Mesenteric fat pad (tissue), 1 donor: ENCODE measurements around the gene CD300C. TPM values are rescaled to one million over a fixed set of nuclear protein-coding genes. Genes with fewer than 3 reads are reported as not detected.
"Not testable (repeated sequence)": the region's sequence is repeated elsewhere in the genome, so short reads cannot be mapped to it uniquely, and the experiment has no call there.

Source experiments
- DNase-seq: peaks from one replicate; pipeline ENCODE4 v3.0.0-alpha.2; 2020; ENCODE audit warnings: low spot score
- total RNA-seq: library from RNA; stranded (reverse); fragmentation: NEBNext Ultra II Directional; extraction: Animal tissue kit (Norgen Biotek cat#: 25700); gene quantifications from one replicate; pipeline ENCODE4 v1.2.1, GENCODE V29; 2021
- donor health status: DM: yes; HTN: yes; CAD: no.

Gene CD300C
- total RNA-seq, 1 donor from 2014 or later = 4.1 TPM

DNA sequence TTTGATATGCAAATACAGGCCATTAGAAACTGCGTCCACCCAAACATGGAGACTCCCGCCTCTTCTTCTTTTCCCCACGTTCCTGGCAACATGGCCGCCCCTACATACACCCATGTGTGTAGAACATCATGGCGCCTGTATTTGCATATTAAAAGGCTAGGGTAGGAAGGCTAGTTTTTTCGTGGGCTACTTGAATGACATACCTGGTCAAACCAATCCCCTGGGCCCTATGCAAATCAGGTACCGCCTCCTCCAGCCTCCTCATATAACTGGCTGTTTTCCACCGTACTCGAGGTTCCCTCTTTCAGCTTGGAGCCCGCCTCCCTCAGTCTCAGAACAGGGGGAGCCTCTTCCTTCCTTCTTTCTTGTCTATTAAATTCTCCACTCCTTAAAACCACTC is 13.8 kb downstream of the CD300C start:
- DNase-seq = peak; percentile 80

DNA sequence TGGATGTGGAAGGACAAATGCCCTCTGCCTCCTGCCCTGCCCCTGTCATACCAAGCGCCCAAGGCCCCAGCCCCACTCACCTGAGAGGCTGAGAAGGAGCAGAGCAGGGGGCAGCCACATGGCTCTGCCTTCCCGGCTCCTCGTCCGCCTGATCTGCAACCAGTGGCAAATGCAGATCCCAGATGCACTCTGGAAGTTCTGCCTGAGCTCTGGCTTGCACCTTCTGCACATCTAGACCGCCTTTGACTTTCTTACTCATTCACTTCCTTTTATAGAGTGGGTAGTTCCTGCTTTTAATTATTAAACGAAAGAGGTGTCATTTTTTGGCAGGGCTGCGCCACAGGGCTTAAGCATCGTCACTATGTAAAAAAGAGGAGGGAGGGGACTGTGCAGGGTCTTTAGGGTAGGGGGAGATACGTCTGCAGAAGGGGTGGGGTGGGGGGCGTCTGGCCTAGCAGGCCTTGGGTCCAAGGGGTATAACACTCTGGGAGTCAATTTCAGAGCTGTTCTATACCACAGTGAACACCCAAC is 14.6 kb downstream of the CD300C start, which contains the start of gene CD300LB:
TSS of gene CD300LB (minus strand) at position 245 of the 531 bp plus-strand sequence. CDS start at position 120, 125 bp downstream.
- DNase-seq = peak; percentile 62

DNA sequence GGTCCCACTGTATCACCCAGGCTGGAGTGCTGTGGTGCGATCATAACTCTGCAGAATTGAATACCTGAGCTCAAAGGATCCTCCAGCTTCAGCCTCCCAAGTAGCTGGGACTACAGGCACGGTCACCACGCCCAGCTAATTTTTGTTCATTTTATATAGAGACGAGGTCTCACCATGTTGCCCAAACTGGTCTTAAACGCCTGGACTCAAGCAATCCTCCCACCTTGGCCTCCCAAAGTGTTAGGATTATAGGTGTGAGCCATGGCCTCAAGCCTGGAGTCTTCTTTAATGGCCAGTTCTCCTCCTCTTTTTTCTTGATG is 15.1 kb downstream of the CD300C start:
- no peak for DNase-seq

DNA sequence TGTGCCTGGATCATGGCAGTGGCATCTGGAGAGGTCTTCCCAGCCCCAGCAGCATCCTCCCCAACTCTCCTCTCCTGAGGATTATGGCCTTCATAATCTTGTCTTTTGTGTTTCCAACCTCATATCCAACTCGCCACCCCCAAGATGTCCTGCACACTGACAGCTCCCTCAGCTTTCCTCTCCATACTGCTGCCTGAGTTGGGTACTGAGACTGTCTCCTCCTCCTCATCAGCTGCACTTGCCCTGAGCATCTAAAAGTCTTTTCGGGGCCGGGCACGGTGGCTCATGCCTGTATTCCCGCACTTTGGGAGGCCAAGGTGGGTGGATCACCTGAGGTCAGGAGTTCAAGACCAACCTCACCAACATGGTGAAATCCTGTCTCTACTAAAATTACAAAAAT is 16.7 kb downstream of the CD300C start:
- DNase-seq = peak; percentile 53

DNA sequence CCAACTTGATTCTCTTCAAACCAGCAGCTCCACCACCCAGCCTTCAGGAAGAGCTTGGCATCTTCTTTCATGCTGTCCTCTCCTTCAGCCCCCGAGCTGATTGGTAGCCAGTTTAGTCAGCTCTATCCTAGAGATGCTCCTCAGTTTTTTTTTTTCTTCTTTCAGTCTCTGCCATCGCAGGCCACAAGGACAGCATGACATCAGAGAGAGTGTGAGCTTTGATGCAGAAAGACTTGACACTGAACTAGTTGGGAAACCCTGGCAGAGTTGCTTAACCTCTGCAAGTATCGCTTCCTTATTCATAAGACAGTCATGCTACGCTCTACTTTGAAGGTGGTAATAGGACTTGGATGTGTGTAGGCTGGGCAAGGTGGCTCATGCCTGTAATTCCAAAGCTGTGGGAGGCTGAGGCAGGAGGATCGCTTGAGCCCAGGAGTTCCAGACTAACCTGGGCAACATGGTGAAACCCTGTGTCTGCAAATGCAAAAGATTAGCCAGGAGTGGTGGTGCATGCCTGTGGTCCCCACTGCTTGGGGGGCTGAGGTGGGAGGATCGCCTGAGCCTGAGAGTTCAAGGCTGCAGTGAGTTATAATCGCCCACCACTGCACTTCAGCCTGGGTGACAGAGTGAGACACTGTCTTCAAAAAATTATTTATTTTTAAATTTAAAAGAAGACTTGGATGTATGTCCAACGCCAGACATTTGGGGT is 17.3 kb downstream of the CD300C start:
- DNase-seq = peak; percentile 65

GRCh38 chr17:74527756-74528155 is 18.2 kb downstream of the CD300C start:
- DNase-seq = no peak

GRCh38 chr17:74527081-74527480 is 18.8 kb downstream of the CD300C start:
- DNase-seq = peak; percentile 24

GRCh38 chr17:74526681-74527080 is 19.2 kb downstream of the CD300C start:
- peak; percentile 53 for DNase-seq

GRCh38 chr17:74525781-74526288 is 20.1 kb downstream of the CD300C start:
- peak; percentile 60 for DNase-seq

DNA sequence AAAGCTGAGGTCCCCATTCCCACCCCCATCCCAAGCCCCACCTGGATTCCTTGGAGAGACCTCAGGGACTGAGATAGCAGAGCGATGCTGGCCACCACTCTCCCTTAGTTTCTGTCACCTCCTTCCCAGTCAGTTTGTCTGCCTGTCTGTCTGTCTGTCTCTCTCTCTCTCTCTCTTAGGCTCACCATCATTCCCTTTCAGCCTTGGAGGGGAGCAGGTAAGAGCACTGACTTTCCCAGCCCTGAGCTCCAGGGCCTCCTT is 20.5 kb downstream of the CD300C start:
- peak; percentile 45 for DNase-seq

DNA sequence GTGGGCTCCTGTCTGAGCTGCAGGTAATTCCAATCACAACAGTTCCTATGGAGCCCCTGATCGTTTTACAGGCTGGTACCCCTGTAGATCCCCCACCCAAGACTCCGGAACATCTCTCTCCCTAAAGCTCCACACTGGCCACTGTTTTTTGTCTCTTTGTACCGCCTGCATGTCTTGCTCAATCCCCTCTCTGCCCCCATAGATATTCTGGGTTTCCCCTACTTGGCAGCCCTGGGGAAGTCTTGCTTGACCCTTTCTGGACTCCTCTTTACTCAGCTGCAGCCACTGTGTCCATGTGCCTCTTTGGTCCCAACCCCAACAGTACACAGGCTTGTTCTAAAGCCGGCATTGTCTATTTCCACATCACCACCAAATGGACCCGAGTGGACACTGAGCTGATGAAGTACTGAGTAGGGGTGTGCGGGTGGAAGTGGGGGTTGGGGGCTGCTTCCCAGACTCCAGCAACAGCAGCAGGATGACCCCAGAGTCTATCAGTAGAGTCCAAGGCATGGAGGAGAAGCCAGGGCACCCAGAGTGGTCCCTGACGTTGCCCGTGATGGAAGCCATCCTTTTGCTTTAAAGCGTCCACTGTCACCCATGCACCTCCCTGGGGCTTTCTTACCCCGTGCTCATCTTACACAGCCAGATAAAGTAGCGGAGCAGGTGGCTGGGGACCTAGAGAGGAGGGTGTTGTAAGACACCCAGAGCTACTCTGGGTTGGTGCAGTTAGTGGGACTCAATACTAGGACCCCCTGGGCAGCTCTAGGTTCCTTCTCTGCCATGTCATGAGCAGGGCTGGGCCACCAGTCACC is 21.1 kb downstream of the CD300C start:
- peak; percentile 53 for DNase-seq

- peak; percentile 51 for DNase-seq
Observed at GRCh38 chr17:74523308-74523707, 22.6 kb downstream of the CD300C start.

GRCh38 chr17:74522381-74523105 is 23.4 kb downstream of the CD300C start:
- DNase-seq = peak; percentile 88

DNA sequence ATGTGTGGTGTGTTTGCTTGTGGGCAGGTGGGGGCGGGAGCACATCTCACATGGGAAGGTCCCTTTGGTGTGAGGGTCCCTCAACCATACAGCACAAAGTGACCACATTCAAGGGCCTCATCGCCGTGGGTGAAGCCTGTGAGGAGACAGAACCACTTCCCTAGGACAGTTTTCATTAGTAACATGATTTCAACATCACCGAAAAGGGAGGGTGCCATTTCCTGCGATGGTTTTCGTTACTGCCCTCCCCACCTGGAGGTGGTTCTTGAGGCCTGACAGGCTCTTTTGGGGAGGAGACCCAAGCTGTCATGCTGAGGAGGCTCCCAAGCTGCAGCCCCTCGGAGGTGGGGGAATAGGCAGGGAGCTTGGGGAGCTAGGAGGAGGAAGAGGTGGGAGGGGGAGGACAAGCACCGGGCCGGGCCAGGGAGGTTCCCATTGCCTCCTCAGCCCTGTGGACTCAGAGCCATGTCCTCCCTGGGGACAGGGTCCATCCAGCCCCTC is 24.2 kb downstream of the CD300C start:
- DNase-seq = peak; percentile 87

GRCh38 chr17:74520790-74521480 is 25.0 kb downstream of the CD300C start:
- peak; percentile 77 for DNase-seq

DNA sequence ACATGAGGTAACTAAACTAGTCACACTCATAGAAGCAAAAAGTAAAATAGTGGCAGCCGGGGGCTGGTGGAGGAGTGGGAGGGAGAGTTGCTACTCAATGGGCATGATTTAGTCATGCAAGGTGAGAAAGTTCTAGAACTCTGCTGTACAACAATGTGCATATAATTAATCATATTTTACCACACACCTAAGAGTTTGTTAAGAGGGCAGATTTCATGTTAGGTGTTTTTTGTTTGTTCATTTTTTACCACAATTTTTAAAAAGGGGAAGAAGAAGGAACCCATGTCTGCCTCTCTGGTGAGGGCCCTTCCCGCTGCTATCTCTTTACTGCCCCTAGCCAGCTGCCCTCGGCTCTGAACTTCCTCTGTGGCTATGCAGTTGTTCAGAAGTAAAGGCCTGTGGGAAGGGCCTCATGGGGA is 25.9 kb downstream of the CD300C start:
- DNase-seq = no peak

GRCh38 chr17:74518413-74518981 is 27.4 kb downstream of the CD300C start:
- not testable (repeated sequence) for DNase-seq

- peak; percentile 43 for DNase-seq
Observed at GRCh38 chr17:74516561-74517328, 29.2 kb downstream of the CD300C start.

DNA sequence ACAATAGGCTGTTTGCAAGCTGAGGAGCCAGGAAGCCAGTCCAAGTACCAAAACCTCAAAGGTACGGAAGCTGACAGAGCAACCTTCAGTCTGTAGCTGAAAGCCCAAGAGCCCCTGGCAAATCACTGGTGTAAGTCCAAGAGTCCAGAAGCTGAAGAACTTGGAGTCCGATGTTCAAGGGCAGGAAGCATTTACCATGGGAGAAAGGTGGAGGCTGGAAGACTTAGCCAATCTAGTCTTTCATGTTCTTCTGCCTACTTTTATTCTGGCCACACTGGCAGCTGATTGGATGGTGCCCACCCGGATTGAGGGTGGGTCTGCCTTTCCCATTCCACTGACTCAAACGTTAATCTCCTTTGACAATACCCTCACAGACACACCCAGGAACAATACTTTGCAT is 30.0 kb downstream of the CD300C start:
- peak; percentile 35 for DNase-seq
